Naive thymus-derived CD4-positive, alpha-beta T cell (primary cell): ENCODE measurements around the gene ARL14EPL. TPM values are rescaled to one million over a fixed set of nuclear protein-coding genes. Genes with fewer than 3 reads are reported as not detected.
"Not testable (repeated sequence)": the region's sequence is repeated elsewhere in the genome, so short reads cannot be mapped to it uniquely, and the experiment has no call there.

Source experiments
- ATAC-seq: fragments of 150-1000 bp; cut with Tn5 transposase; 2 replicates; pipeline ENCODE4 v1.10.0; 2021; ENCODE audit warnings: mild to moderate bottlenecking, moderate library complexity
- CTCF ChIA-PET: fragments of 350-600 bp; sonication (Branson Sonifier 250); formaldehyde crosslinking; loops from one replicate; lab custom pipeline; 2021; ENCODE audit warnings: antibody characterized with exemption; lab: Charles Lee
- POLR2A ChIA-PET: fragments of 350-600 bp; sonication (Branson Sonifier 250); formaldehyde crosslinking; loops from one replicate; lab custom pipeline; 2021; ENCODE audit warnings: antibody characterized with exemption, inconsistent platforms; lab: Charles Lee
- DNase-seq, 9 donors: peaks; one replicate each; pipeline versions ENCODE4 v3.0.0 to v3.0.0-alpha.2; 2020 to 2022; ENCODE audit warnings: mixed read lengths in 1 of 9
- H3K27ac ChIP-seq: one replicate; pipeline ENCODE4 v1.7.0; 2013; ENCODE audit warnings: mild to moderate bottlenecking, low read depth, low read length, moderate library complexity
- H3K27me3 ChIP-seq, 2 donors: one replicate each; pipeline ENCODE4 v1.7.0; 2013; ENCODE audit warnings: low read length in 2 of 2, mild to moderate bottlenecking in 2 of 2, moderate library complexity in 2 of 2; ENCODE audit not compliant: control insufficient read depth in 2 of 2, insufficient read depth in 2 of 2
- H3K36me3 ChIP-seq, 3 experiments: 1 replicate in 2 of 3; 2 replicates in 1 of 3; pipeline ENCODE4 v1.7.0; 2013; ENCODE audit warnings: low read length in 3 of 3, mild to moderate bottlenecking in 3 of 3, moderate library complexity in 1 of 3; ENCODE audit not compliant: insufficient read depth in 3 of 3, control insufficient read depth in 2 of 3
- H3K4me1 ChIP-seq, 2 donors: one replicate each; pipeline ENCODE4 v1.7.0; 2013; ENCODE audit warnings: low read length in 2 of 2, mild to moderate bottlenecking in 2 of 2, moderate library complexity in 1 of 2; ENCODE audit not compliant: control insufficient read depth in 2 of 2, insufficient read depth in 2 of 2
- H3K4me3 ChIP-seq: 2 replicates; pipeline ENCODE4 v1.7.0; 2013; ENCODE audit warnings: mild to moderate bottlenecking, low read length
- H3K9me3 ChIP-seq, 3 experiments: 1 replicate in 2 of 3; 2 replicates in 1 of 3; pipeline ENCODE4 v1.7.0; 2013; ENCODE audit warnings: low read length in 3 of 3; ENCODE audit not compliant: control insufficient read depth in 2 of 3
- H3K27ac Mint-ChIP-seq, 9 donors: one replicate each; pipeline ENCODE4 v1.8.0; 2020 to 2022; ENCODE audit warnings: mixed read lengths in 9 of 9, mild to moderate bottlenecking in 8 of 9, moderate library complexity in 5 of 9, inconsistent platforms in 2 of 9
- H3K27me3 Mint-ChIP-seq, 5 donors: one replicate each; pipeline ENCODE4 v1.8.0; 2021 to 2022; ENCODE audit warnings: mixed read lengths in 5 of 5, mild to moderate bottlenecking in 1 of 5
- H3K36me3 Mint-ChIP-seq, 5 donors: one replicate each; pipeline ENCODE4 v1.8.0; 2020 to 2022; ENCODE audit warnings: mixed read lengths in 5 of 5, mild to moderate bottlenecking in 3 of 5, inconsistent platforms in 1 of 5
- H3K4me1 Mint-ChIP-seq, 7 donors: one replicate each; pipeline ENCODE4 v1.8.0; 2020 to 2022; ENCODE audit warnings: mixed read lengths in 7 of 7, mild to moderate bottlenecking in 3 of 7, inconsistent platforms in 1 of 7
- H3K4me3 Mint-ChIP-seq, 10 donors: one replicate each; pipeline ENCODE4 v1.8.0; 2020 to 2022; ENCODE audit warnings: mild to moderate bottlenecking in 10 of 10, mixed read lengths in 10 of 10, moderate library complexity in 6 of 10, inconsistent platforms in 2 of 10
- H3K9me3 Mint-ChIP-seq, 11 donors: one replicate each; pipeline ENCODE4 v1.8.0; 2020 to 2022; ENCODE audit warnings: mixed read lengths in 11 of 11, mild to moderate bottlenecking in 4 of 11, inconsistent platforms in 1 of 11, moderate library complexity in 1 of 11
- intact Hi-C, 2 donors: fragments of 100-400 bp; cut with micrococcal nuclease; formaldehyde crosslinking; loops; one replicate each; pipeline ENCODE4 v1.15.1; 2023
- polyA plus RNA-seq, 2 donors: library from polyadenylated mRNA; unstranded; fragments of 300-500 nt; fragmentation: Illumina TruSeq; gene quantifications; one replicate each; pipeline ENCODE4 v1.2.3, GENCODE V29; 2021
- total RNA-seq, 6 experiments: library from RNA in 5 of 6; stranded (reverse) in 5 of 6; gene quantifications; 1 replicate in 5 of 6; 2 replicates in 1 of 6; pipeline ENCODE4 v1.2.3 and lab custom pipeline; 2021 to 2026

The ARL14EPL gene
- total and polyA plus RNA-seq, 7 experiments from 2014 or later = not detected

GRCh38 chr5:116104941-116105340 is 72.7 kb downstream of the ARL14EPL start:
- H3K4me1 ChIP-seq, H3K27me3 ChIP-seq, H3K9me3 ChIP-seq, H3K27ac ChIP-seq, intact Hi-C loops, H3K4me3 ChIP-seq, DNase-seq, H3K27me3 Mint-ChIP-seq, POLR2A ChIA-PET, H3K27ac Mint-ChIP-seq, ATAC-seq, CTCF ChIA-PET: not testable (repeated sequence)
- peaks cover 36 to 92% (median 78%) of the 10 kb centered on the region in 5 donors for H3K36me3 Mint-ChIP-seq
- peaks cover 3 to 47% (median 13%) of the 10 kb centered on the region in 11 donors for H3K9me3 Mint-ChIP-seq
- H3K4me1 Mint-ChIP-seq = peaks cover 0 to 51% (median 38%) of the 10 kb centered on the region in 7 donors
- peak overlapping the region in 1 of 10 donors; percentile 14 for H3K4me3 Mint-ChIP-seq
- peaks cover 0 to 10% (median 0%) of the 10 kb centered on the region in 3 experiments for H3K36me3 ChIP-seq

Other genes with a start within 250 kb of the ARL14EPL start
- under 1 TPM in 1 of 5 experiments, not detected in 4; 0.22 TPM for gene CDO1, start 215.8 kb upstream of the ARL14EPL start, total RNA-seq
- gene CDO1, start 215.8 kb upstream of the ARL14EPL start, polyA plus RNA-seq = not detected
- gene ATG12, start 190.9 kb upstream of the ARL14EPL start, total RNA-seq = 10 to 100 TPM; 47.9 to 84.9 (median 60.0) TPM
- gene ATG12, start 190.9 kb upstream of the ARL14EPL start, polyA plus RNA-seq = 100 to 1,000 TPM in 1 of 2 donors, 10 to 100 TPM in 1; 99.8 to 141 TPM
- gene AP3S1, start 190.5 kb upstream of the ARL14EPL start, total RNA-seq = 10 to 100 TPM; 22.2 to 55.2 (median 43.3) TPM
- gene AP3S1, start 190.5 kb upstream of the ARL14EPL start, polyA plus RNA-seq = 10 to 100 TPM; 45.2 to 49.0 TPM
- under 1 TPM in 1 of 5 experiments, not detected in 4; 0.16 TPM for gene LVRN, start 70.0 kb upstream of the ARL14EPL start, total RNA-seq
- gene LVRN, start 70.0 kb upstream of the ARL14EPL start, polyA plus RNA-seq = not detected
- 10 to 100 TPM; 29.4 to 50.6 (median 37.8) TPM for gene COMMD10, start 52.6 kb downstream of the ARL14EPL start, total RNA-seq
- 10 to 100 TPM; 30.9 to 43.5 TPM for gene COMMD10, start 52.6 kb downstream of the ARL14EPL start, polyA plus RNA-seq